NOMO-1 treated with dmso at 0.1 percent for 144 hours (cell line): ENCODE measurements around the gene RAB33A.
"Not testable (repeated sequence)": the region's sequence is repeated elsewhere in the genome, so short reads cannot be mapped to it uniquely, and the experiment has no call there.

Experiments used
- DNase-seq: peaks from one replicate; lab custom pipeline; 2025; ENCODE audit not compliant: unreplicated experiment; lab: John Stamatoyannopoulos, UW

The RAB33A gene

GRCh38 chrX:130231184-130231583, 59.4 kb downstream of the RAB33A start:
- not testable (repeated sequence) for DNase-seq
